Kidney (tissue), 14 donors: ENCODE results near the gene HSP90AA1. TPM values are rescaled to one million over a fixed set of nuclear protein-coding genes. Genes with fewer than 3 reads are reported as not detected.

Experiments
- DNase-seq, 5 donors: peaks; one replicate each; pipeline ENCODE4 v3.0.0-alpha.2; 2013 to 2020
- FAIRE-seq: peaks from 2 replicates; lab custom pipeline; 2012; peaks lifted over from hg19 to GRCh38; lab: Jason Lieb, UNC
- H3K27ac ChIP-seq, 2 donors: one replicate each; pipeline ENCODE4 v1.7.0; 2013; ENCODE audit warnings: low read depth in 2 of 2, low read length in 2 of 2, inconsistent platforms in 1 of 2
- H3K27me3 ChIP-seq: one replicate; pipeline ENCODE4 v1.7.1; 2013; ENCODE audit warnings: low read length, inconsistent platforms; ENCODE audit not compliant: control insufficient read depth, insufficient read depth
- H3K36me3 ChIP-seq, 3 donors: one replicate each; pipeline versions ENCODE4 v1.7.0 to v1.7.1; 2013; ENCODE audit warnings: low read length in 3 of 3, control low read depth in 1 of 3, inconsistent platforms in 1 of 3; ENCODE audit not compliant: insufficient read depth in 3 of 3, control insufficient read depth in 2 of 3
- H3K4me1 ChIP-seq, 3 donors: one replicate each; pipeline versions ENCODE4 v1.7.0 to v1.7.1; 2013; ENCODE audit warnings: low read length in 3 of 3, inconsistent platforms in 1 of 3, low read depth in 1 of 3; ENCODE audit not compliant: control insufficient read depth in 2 of 3, insufficient read depth in 2 of 3
- H3K4me3 ChIP-seq, 3 donors: one replicate each; pipeline versions ENCODE4 v1.7.0 to v1.8.1; 2013; ENCODE audit warnings: low read length in 3 of 3, control low read depth in 1 of 3, inconsistent platforms in 1 of 3
- H3K9ac ChIP-seq, 3 donors: one replicate each; pipeline versions ENCODE4 v1.7.0 to v1.7.1; 2013; ENCODE audit warnings: low read length in 3 of 3, control low read depth in 1 of 3, inconsistent platforms in 1 of 3
- H3K9me3 ChIP-seq, 3 donors: one replicate each; pipeline versions ENCODE4 v1.7.0 to v1.7.1; 2013; ENCODE audit warnings: low read length in 3 of 3, control low read depth in 1 of 3, inconsistent platforms in 1 of 3; ENCODE audit not compliant: control insufficient read depth in 2 of 3, insufficient read depth in 1 of 3
- intact Hi-C: fragments of 100-400 bp; cut with DNase I; formaldehyde crosslinking; loops from one replicate; pipeline ENCODE4 v1.11.1; 2022
- polyA plus RNA-seq: library from polyadenylated mRNA; stranded (reverse); fragments of 350-450 nt; fragmentation: Illumina TruSeq; extraction: RNeasy Lipid Tissue Mini Kit (QIAGEN cat#74804); gene quantifications from one replicate; pipeline ENCODE4 v1.2.3, GENCODE V29; 2014; ENCODE audit warnings: low read depth, low replicate concordance; ENCODE audit not compliant: insufficient read depth
- total RNA-seq: library from RNA; stranded (reverse); fragmentation: NEBNext Ultra II Directional; extraction: Animal tissue kit (Norgen Biotek cat#: 25700); gene quantifications from one replicate; pipeline ENCODE4 v1.2.1, GENCODE V29; 2021
- TF ChIP-seq, protein P1 (sequence below): IDR thresholded peaks from 3 replicates; pipeline ENCODE4 v1.5.1; 2012; ENCODE audit warnings: mild to moderate bottlenecking, moderate library complexity, borderline replicate concordance; ENCODE audit not compliant: insufficient read depth; ENCODE audit errors: extremely low read depth
- donor health status: control.
- donor health status: control.
- donor health status: control.
- donor health status: control.
- donor health status: control.
- donor health status: DM: yes; HTN: yes; CAD: no.
- donor health status: Normal renal cell carcinoma (clear cell type).

Gene HSP90AA1
- total and polyA plus RNA-seq, 2 donors from 2014 or later: 409 to 455 TPM

GRCh38 chr14:102055181-102055901, 31.5 kb downstream of the HSP90AA1 start:
- no peaks in the 10 kb centered on the region for H3K9me3 ChIP-seq
- no peak overlapping the region for H3K27ac ChIP-seq
- FAIRE-seq: no peak
- no peak overlapping the region for H3K9ac ChIP-seq
- no peaks in the 10 kb centered on the region for H3K27me3 ChIP-seq
- peaks cover 0 to 3% (median 0%) of the 10 kb centered on the region in 3 donors for H3K4me1 ChIP-seq
- DNase-seq: peak in 1 of 5 donors; percentile 74
- TF ChIP-seq, protein P1, sequence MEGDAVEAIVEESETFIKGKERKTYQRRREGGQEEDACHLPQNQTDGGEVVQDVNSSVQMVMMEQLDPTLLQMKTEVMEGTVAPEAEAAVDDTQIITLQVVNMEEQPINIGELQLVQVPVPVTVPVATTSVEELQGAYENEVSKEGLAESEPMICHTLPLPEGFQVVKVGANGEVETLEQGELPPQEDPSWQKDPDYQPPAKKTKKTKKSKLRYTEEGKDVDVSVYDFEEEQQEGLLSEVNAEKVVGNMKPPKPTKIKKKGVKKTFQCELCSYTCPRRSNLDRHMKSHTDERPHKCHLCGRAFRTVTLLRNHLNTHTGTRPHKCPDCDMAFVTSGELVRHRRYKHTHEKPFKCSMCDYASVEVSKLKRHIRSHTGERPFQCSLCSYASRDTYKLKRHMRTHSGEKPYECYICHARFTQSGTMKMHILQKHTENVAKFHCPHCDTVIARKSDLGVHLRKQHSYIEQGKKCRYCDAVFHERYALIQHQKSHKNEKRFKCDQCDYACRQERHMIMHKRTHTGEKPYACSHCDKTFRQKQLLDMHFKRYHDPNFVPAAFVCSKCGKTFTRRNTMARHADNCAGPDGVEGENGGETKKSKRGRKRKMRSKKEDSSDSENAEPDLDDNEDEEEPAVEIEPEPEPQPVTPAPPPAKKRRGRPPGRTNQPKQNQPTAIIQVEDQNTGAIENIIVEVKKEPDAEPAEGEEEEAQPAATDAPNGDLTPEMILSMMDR: no peak
- no peak overlapping the region for H3K4me3 ChIP-seq
- H3K36me3 ChIP-seq: peaks cover 0 to 6% (median 2%) of the 10 kb centered on the region in 3 donors
- intact Hi-C loops: no loop called here

DNA sequence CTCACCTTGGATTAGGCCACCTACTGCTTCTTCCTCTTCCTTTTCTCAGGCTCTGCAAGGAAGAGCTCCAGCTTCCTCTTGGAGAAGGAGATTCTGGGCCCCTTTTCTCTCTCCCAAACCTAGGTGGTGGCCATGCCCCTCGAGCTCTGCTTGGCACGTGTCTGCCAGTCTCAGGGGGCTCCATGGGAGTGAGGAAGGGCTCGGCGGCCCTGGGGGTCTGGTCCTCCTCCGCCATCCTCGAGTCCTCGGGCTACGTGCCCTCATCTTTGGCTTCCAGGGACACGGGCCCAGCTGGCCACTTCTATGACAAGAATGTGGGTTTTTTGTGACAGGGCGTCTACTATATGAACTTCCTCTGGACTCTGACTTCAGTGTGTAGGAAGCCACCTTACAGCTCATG, 34.3 kb downstream of the HSP90AA1 start:
- TF ChIP-seq, protein P1: no peak
- no peaks in the 10 kb centered on the region for H3K27me3 ChIP-seq
- DNase-seq: no peak
- no peaks in the 10 kb centered on the region for H3K9me3 ChIP-seq
- FAIRE-seq: no peak
- H3K27ac ChIP-seq: no peak overlapping the region
- H3K4me3 ChIP-seq: no peak overlapping the region
- no peak overlapping the region for H3K9ac ChIP-seq
- intact Hi-C loops: no loop called here
- peaks cover 0 to 3% (median 0%) of the 10 kb centered on the region in 3 donors for H3K4me1 ChIP-seq
- H3K36me3 ChIP-seq: peaks cover 6 to 33% (median 24%) of the 10 kb centered on the region in 3 donors

DNA sequence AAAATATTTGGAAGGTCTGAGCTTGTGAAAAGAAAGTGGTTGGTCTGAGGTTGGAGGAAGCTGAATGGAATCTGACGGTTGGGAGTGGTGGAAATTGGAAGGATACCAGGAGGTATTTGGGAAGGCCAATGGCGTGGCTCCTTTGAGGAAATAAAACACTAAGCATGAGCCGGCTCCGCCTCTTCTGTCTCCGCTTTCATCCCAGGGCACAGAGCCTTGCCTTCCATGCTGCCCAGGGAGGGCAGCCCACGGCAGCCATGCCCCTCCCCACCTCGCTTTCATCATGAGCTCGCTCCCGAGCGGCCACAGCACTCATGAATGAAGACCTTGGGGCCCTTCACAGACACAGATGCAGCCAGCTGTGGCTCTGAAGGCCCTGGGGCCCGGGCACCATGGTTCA, 36.2 kb downstream of the HSP90AA1 start:
- FAIRE-seq (no peak), DNase-seq (peak in 3 of 5 donors; percentile 45 to 57 (median 53))
- Histone ChIP-seq H3K4me3 (no peak overlapping the region), H3K4me1 (no peaks in the 10 kb centered on the region), H3K9ac (no peak overlapping the region), H3K36me3 (peaks cover 6 to 33% (median 22%) of the 10 kb centered on the region in 3 donors), H3K27ac (no peak overlapping the region), H3K9me3 (no peaks in the 10 kb centered on the region), H3K27me3 (no peaks in the 10 kb centered on the region)
- TF ChIP-seq, protein P1: no peak
- intact Hi-C loops: no loop called here

GRCh38 chr14:102050026-102050405, 36.8 kb downstream of the HSP90AA1 start:
- no peak for DNase-seq
- Histone ChIP-seq H3K27ac (no peak overlapping the region), H3K4me3 (no peak overlapping the region), H3K36me3 (peaks cover 6 to 33% (median 22%) of the 10 kb centered on the region in 3 donors), H3K9me3 (no peaks in the 10 kb centered on the region), H3K9ac (no peak overlapping the region), H3K4me1 (no peaks in the 10 kb centered on the region), H3K27me3 (no peaks in the 10 kb centered on the region)
- intact Hi-C loops: no loop called here
- FAIRE-seq: no peak
- TF ChIP-seq, protein P1: no peak
